Gastrocnemius medialis (tissue), 4 donors: ENCODE results near the gene SRRM2. TPM values are rescaled to one million over a fixed set of nuclear protein-coding genes. Genes with fewer than 3 reads are reported as not detected.
"Not testable (repeated sequence)": the region's sequence is repeated elsewhere in the genome, so short reads cannot be mapped to it uniquely, and the experiment has no call there.

Source experiments
- ATAC-seq, 2 donors: fragments of 150-250 bp; one replicate each; pipeline ENCODE4 v1.9.1; 2016
- DNase-seq, 2 donors: peaks; one replicate each; pipeline ENCODE4 v3.0.0-alpha.2; 2019
- H3K27ac ChIP-seq, 4 donors: fragments of 200-600 bp; sonication (generic); 1 replicate in 1 of 4; 2 replicates in 3 of 4; pipeline ENCODE4 v1.5.1; 2016 to 2018; ENCODE audit warnings: mild to moderate bottlenecking in 2 of 4, moderate library complexity in 1 of 4
- H3K27me3 ChIP-seq, 3 donors: fragments of 200-600 bp; sonication (generic) in 2 of 3; 1 replicate in 1 of 3; 2 replicates in 2 of 3; pipeline versions ENCODE4 v1.5.1 to v1.6.0; 2016 to 2019; ENCODE audit warnings: mild to moderate bottlenecking in 1 of 3, moderate library complexity in 1 of 3
- H3K36me3 ChIP-seq, 2 donors: fragments of 200-600 bp; sonication (generic) in 1 of 2; one replicate each; pipeline ENCODE4 v1.5.1; 2017 to 2018
- H3K4me1 ChIP-seq, 2 donors: fragments of 200-600 bp; sonication (generic) in 1 of 2; one replicate each; pipeline ENCODE4 v1.5.1; 2016 to 2017; ENCODE audit warnings: mild to moderate bottlenecking in 2 of 2
- H3K4me3 ChIP-seq, 4 donors: fragments of 200-600 bp; sonication (generic) in 3 of 4; 1 replicate in 1 of 4; 2 replicates in 3 of 4; pipeline ENCODE4 v1.5.1; 2016 to 2019; ENCODE audit warnings: mild to moderate bottlenecking in 2 of 4
- H3K9me3 ChIP-seq, 3 donors: fragments of 200-600 bp; sonication (generic) in 2 of 3; 1 replicate in 1 of 3; 2 replicates in 2 of 3; pipeline ENCODE4 v1.5.1; 2016 to 2019
- CTCF ChIP-seq, 5 experiments: fragments of 450-650 bp in 3 of 5; fragments of 200-600 bp in 2 of 5; sonication (generic) in 2 of 5; IDR thresholded peaks in 4 of 5; conservative IDR thresholded peaks in 1 of 5; 1 replicate in 4 of 5; 2 replicates in 1 of 5; pipeline ENCODE4 v1.5.1; 2016 to 2019; ENCODE audit warnings: antibody characterized with exemption in 5 of 5, mild to moderate bottlenecking in 3 of 5, moderate library complexity in 3 of 5
- POLR2A ChIP-seq, 2 donors: fragments of 450-650 bp; IDR thresholded peaks; one replicate each; pipeline ENCODE4 v1.6.1; 2017; ENCODE audit warnings: antibody characterized with exemption in 2 of 2, mild to moderate bottlenecking in 2 of 2, moderate library complexity in 2 of 2
- in situ Hi-C, 4 donors: fragments of 200-750 bp; cut with MboI; loops; one replicate each; pipeline versions ENCODE4 v1.15.0 to v1.8.0; 2017; ENCODE audit warnings: low sequenced_read_pairs in 4 of 4
- intact Hi-C: fragments of 100-400 bp; cut with DNase I; formaldehyde crosslinking; loops from one replicate; pipeline ENCODE4 v1.15.1; 2023; ENCODE audit warnings: low total_unique reads
- total RNA-seq, 4 donors: library from RNA; depleted of rRNA; stranded (reverse); fragments of >200 nt; gene quantifications; one replicate each; pipeline versions ENCODE4 v1.1.0 to v1.2.3, GENCODE V29; 2016

The SRRM2 gene
- total RNA-seq, 4 donors from 2014 or later = 151 to 205 (median 164) TPM

GRCh38 chr16:2720064-2720457, 32.4 kb upstream of the SRRM2 start, which contains the start of gene PRSS27:
TSS of gene PRSS27 (minus strand) at chr16:2720224. CDS start at chr16:2720160, 64 bp downstream.
- ATAC-seq = no peak
- peak within 1 kb of the TSS; percentile 21 to 73 (median 63) for H3K27ac ChIP-seq
- H3K9me3 ChIP-seq = no peaks in the 10 kb centered on the region
- no peaks in the 10 kb centered on the region for H3K36me3 ChIP-seq
- peak within 1 kb of the TSS; percentile 57 to 86 (median 66) for H3K4me3 ChIP-seq
- in situ Hi-C loops (no loop called here), intact Hi-C loops (no loop called here)
- TF ChIP-seq POLR2A (IDR thresholded peaks at IDR 0.05) (no peak), CTCF (IDR thresholded peaks at IDR 0.05 in 4 of 5, conservative IDR thresholded peaks at IDR 0.05 in 1 of 5) (no peak)
- H3K4me1 ChIP-seq = peaks cover 8 to 25% of the 10 kb centered on the region in 2 donors
- peaks cover 0 to 14% (median 5%) of the 10 kb centered on the region in 3 donors for H3K27me3 ChIP-seq
- no peak for DNase-seq

GRCh38 chr16:2720719-2721633, 31.5 kb upstream of the SRRM2 start:
- in situ Hi-C loops = no loop called here

GRCh38 chr16:2721634-2722173, 30.7 kb upstream of the SRRM2 start:
- ATAC-seq, H3K36me3 ChIP-seq, H3K27me3 ChIP-seq, DNase-seq, in situ Hi-C loops, H3K9me3 ChIP-seq: not testable (repeated sequence)
- H3K27ac ChIP-seq = peak overlapping the region in 3 of 4 donors; percentile 60 to 73 (median 66)
- peaks cover 8 to 25% of the 10 kb centered on the region in 2 donors for H3K4me1 ChIP-seq
- intact Hi-C loops = loop anchor here (1.0 kb wide), 1 partner anchor 39 kb away; the partner anchor contains the start of gene KCTD5
- H3K4me3 ChIP-seq = peak overlapping the region; percentile 57 to 86 (median 66)

More at GRCh38 chr16:2720719-2721633, 31.5 kb upstream of the SRRM2 start:
- TF ChIP-seq POLR2A (IDR thresholded peaks at IDR 0.05) = no peak
- TF ChIP-seq CTCF (IDR thresholded peaks at IDR 0.05 in 4 of 5, conservative IDR thresholded peaks at IDR 0.05 in 1 of 5) = peak; percentile 37 to 99 (median 62)
- Histone ChIP-seq H3K27me3 (peaks cover 0 to 5% (median under 1%) of the 10 kb centered on the region in 3 donors), H3K27ac (peak overlapping the region; percentile 21 to 73 (median 63)), H3K4me3 (peak overlapping the region; percentile 57 to 86 (median 66)), H3K36me3 (no peaks in the 10 kb centered on the region), H3K4me1 (peaks cover 8 to 25% of the 10 kb centered on the region in 2 donors), H3K9me3 (no peaks in the 10 kb centered on the region)
- DNase-seq = peak; percentile 49 to 71
- ATAC-seq = peak; percentile 86 to 89
- intact Hi-C loops = loop anchor here (1.0 kb wide), 1 partner anchor 39 kb away; the partner anchor contains the start of gene KCTD5

GRCh38 chr16:2724088-2724676, 28.3 kb upstream of the SRRM2 start:
- in situ Hi-C loops = no loop called here

More at GRCh38 chr16:2724088-2724676, 28.3 kb upstream of the SRRM2 start:
- Histone ChIP-seq H3K27ac (no peak overlapping the region), H3K4me3 (no peak overlapping the region), H3K9me3 (no peaks in the 10 kb centered on the region), H3K27me3 (no peaks in the 10 kb centered on the region), H3K4me1 (peaks cover 8 to 19% of the 10 kb centered on the region in 2 donors), H3K36me3 (no peaks in the 10 kb centered on the region)
- intact Hi-C loops = no loop called here
- no peak for DNase-seq
- ATAC-seq = no peak
- TF ChIP-seq CTCF (IDR thresholded peaks at IDR 0.05 in 4 of 5, conservative IDR thresholded peaks at IDR 0.05 in 1 of 5) = no peak
